ENCODE data around the gene SERPIND1.

The SERPIND1 gene

GRCh38 chr22:20782596-20783299 is 8.8 kb downstream of the SERPIND1 start:
- no peak for TF ChIP-seq CTCF (IDR thresholded peaks at IDR 0.05)
- no peaks in the 10 kb centered on the region for H3K9me3 Mint-ChIP-seq
- H3K27ac Mint-ChIP-seq: no peak overlapping the region
- peaks cover 6% of the 10 kb centered on the region for H3K27me3 Mint-ChIP-seq (ENCODE audit: low read depth, poor library complexity)
- no peak overlapping the region for H3K4me3 Mint-ChIP-seq
- peaks cover 14% of the 10 kb centered on the region for H3K4me1 Mint-ChIP-seq
- peaks cover 14% of the 10 kb centered on the region for H3K36me3 Mint-ChIP-seq (ENCODE audit: low read depth)
- no peak for DNase-seq

GRCh38 chr22:20783300-20783673 is 9.4 kb downstream of the SERPIND1 start:
- TF ChIP-seq CTCF (IDR thresholded peaks at IDR 0.05): no peak
- no peak for DNase-seq
- peaks cover 5% of the 10 kb centered on the region for H3K27me3 Mint-ChIP-seq (ENCODE audit: low read depth, poor library complexity)
- H3K27ac Mint-ChIP-seq: no peak overlapping the region
- H3K9me3 Mint-ChIP-seq: no peaks in the 10 kb centered on the region
- no peak overlapping the region for H3K4me3 Mint-ChIP-seq
- H3K4me1 Mint-ChIP-seq: peaks cover 14% of the 10 kb centered on the region
- H3K36me3 Mint-ChIP-seq (ENCODE audit: low read depth): peaks cover 14% of the 10 kb centered on the region

- TF ChIP-seq CTCF (IDR thresholded peaks at IDR 0.05): peak; percentile 65
- H3K27ac Mint-ChIP-seq: no peak overlapping the region
- no peaks in the 10 kb centered on the region for H3K9me3 Mint-ChIP-seq
- peaks cover 11% of the 10 kb centered on the region for H3K36me3 Mint-ChIP-seq (ENCODE audit: low read depth)
- DNase-seq: peak; percentile 33
- peaks cover 8% of the 10 kb centered on the region for H3K4me1 Mint-ChIP-seq
- H3K4me3 Mint-ChIP-seq: no peak overlapping the region
- H3K27me3 Mint-ChIP-seq (ENCODE audit: low read depth, poor library complexity): no peaks in the 10 kb centered on the region
Observed at GRCh38 chr22:20783844-20784723, 10.2 kb downstream of the SERPIND1 start.

- no peak overlapping the region for H3K4me3 Mint-ChIP-seq
- H3K9me3 Mint-ChIP-seq: no peaks in the 10 kb centered on the region
- no peak overlapping the region for H3K27ac Mint-ChIP-seq
- H3K36me3 Mint-ChIP-seq (ENCODE audit: low read depth): no peaks in the 10 kb centered on the region
- DNase-seq: no peak
- TF ChIP-seq CTCF (IDR thresholded peaks at IDR 0.05): no peak
- H3K27me3 Mint-ChIP-seq (ENCODE audit: low read depth, poor library complexity): no peaks in the 10 kb centered on the region
- H3K4me1 Mint-ChIP-seq: no peaks in the 10 kb centered on the region
Observed at GRCh38 chr22:20785415-20785814, 11.5 kb downstream of the SERPIND1 start.

- Mint-ChIP-seq H3K4me3 (no peak overlapping the region), H3K4me1 (no peaks in the 10 kb centered on the region), H3K36me3 (ENCODE audit: low read depth) (peaks cover 6% of the 10 kb centered on the region), H3K9me3 (no peaks in the 10 kb centered on the region), H3K27me3 (ENCODE audit: low read depth, poor library complexity) (no peaks in the 10 kb centered on the region), H3K27ac (no peak overlapping the region)
- no peak for TF ChIP-seq CTCF (IDR thresholded peaks at IDR 0.05)
- DNase-seq: no peak
Observed at GRCh38 chr22:20786048-20786447, 12.1 kb downstream of the SERPIND1 start.
